ENCODE measurements around the gene TMEM259.

GRCh38 chr19:1000591-1001537 is 20.1 kb downstream of the TMEM259 start:
- no peak for TF ChIP-seq SAFB (IDR thresholded peaks at IDR 0.05; ENCODE audit: borderline replicate concordance, low read depth, low read length)
- TF ChIP-seq POLR2G (IDR thresholded peaks at IDR 0.05; ENCODE audit: low read depth, low read length) = no peak
- no peak for TF ChIP-seq CTCF (IDR thresholded peaks at IDR 0.05 in 2 of 3, conservative IDR thresholded peaks at IDR 0.05 in 1 of 3; ENCODE audit: insufficient read depth in 2 of 3, low read depth in 1 of 3, low read length in 3 of 3)
- no peak for TF ChIP-seq TBL1XR1 (IDR thresholded peaks at IDR 0.05; ENCODE audit: low read length in 2 of 2)
- TF ChIP-seq KLF10 (CRISPR knock-in tag; IDR thresholded peaks at IDR 0.05) = no peak
- TF ChIP-seq, protein P1, sequence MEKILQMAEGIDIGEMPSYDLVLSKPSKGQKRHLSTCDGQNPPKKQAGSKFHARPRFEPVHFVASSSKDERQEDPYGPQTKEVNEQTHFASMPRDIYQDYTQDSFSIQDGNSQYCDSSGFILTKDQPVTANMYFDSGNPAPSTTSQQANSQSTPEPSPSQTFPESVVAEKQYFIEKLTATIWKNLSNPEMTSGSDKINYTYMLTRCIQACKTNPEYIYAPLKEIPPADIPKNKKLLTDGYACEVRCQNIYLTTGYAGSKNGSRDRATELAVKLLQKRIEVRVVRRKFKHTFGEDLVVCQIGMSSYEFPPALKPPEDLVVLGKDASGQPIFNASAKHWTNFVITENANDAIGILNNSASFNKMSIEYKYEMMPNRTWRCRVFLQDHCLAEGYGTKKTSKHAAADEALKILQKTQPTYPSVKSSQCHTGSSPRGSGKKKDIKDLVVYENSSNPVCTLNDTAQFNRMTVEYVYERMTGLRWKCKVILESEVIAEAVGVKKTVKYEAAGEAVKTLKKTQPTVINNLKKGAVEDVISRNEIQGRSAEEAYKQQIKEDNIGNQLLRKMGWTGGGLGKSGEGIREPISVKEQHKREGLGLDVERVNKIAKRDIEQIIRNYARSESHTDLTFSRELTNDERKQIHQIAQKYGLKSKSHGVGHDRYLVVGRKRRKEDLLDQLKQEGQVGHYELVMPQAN (IDR thresholded peaks at IDR 0.05; ENCODE audit: borderline replicate concordance) = no peak
- no peak for TF ChIP-seq TCF7 (IDR thresholded peaks at IDR 0.05; ENCODE audit: borderline replicate concordance)
